ENCODE results near the gene RBM23. TPM values are rescaled to one million over a fixed set of nuclear protein-coding genes. Genes with fewer than 3 reads are reported as not detected.
"Not testable (repeated sequence)": the region's sequence is repeated elsewhere in the genome, so short reads cannot be mapped to it uniquely, and the experiment has no call there.

Gene RBM23
- total and polyA plus RNA-seq, 2 donors (not counting 3 experiments of a cell fraction or from before 2014, with no cell fraction given): 67.7 to 68.9 TPM

GRCh38 chr14:22852599-22852939 lies 66.4 kb downstream of the RBM23 start:
- Histone ChIP-seq H4K20me1 (replicated peaks; ENCODE audit: control insufficient read depth, extremely low read depth, insufficient read depth, low read length) (no peaks in the 10 kb centered on the region), H3K79me2 (ENCODE audit: control insufficient read depth, insufficient read depth, low read length) (no peaks in the 10 kb centered on the region), H3K4me2 (ENCODE audit: insufficient read depth, low read length) (no peak overlapping the region), H3K9ac (replicated peaks; ENCODE audit: extremely low read depth, insufficient read depth, low read length) (peak overlapping the region; percentile 84), H2AFZ (ENCODE audit: low read depth, low read length) (no peak overlapping the region), H3K27me3 (ENCODE audit: control insufficient read depth in 2 of 2, insufficient read depth in 2 of 2, low read length in 2 of 2) (no peaks in the 10 kb centered on the region), H3K27ac (ENCODE audit: insufficient read depth, low read depth, low read length) (peak overlapping the region; percentile 98), H3K9me1 (replicated peaks; ENCODE audit: control insufficient read depth, extremely low read depth, insufficient read depth, low read length) (no peaks in the 10 kb centered on the region), H3K9me3 (replicated peaks; ENCODE audit: control insufficient read depth, insufficient read depth, low read length) (no peaks in the 10 kb centered on the region), H3K36me3 (ENCODE audit: control insufficient read depth in 2 of 2, extremely low read depth in 1 of 2, insufficient read depth in 2 of 2, low read length in 2 of 2) (no peaks in the 10 kb centered on the region), H3K4me3 (replicated peaks in 1 of 3; ENCODE audit: insufficient read depth in 1 of 3, low read depth in 1 of 3, low read length in 3 of 3) (no peak overlapping the region), H3K4me1 (ENCODE audit: control insufficient read depth, extremely low read depth, insufficient read depth, low read length) (peaks cover 55% of the 10 kb centered on the region)
- ChIA-PET CTCF (interaction anchor here (0.7 to 10.2 kb wide), 27 partner anchors 10 to 463 kb away, joined by 3 to 313 read pairs (median 4); partner anchors contain the start of genes LRP10, MMP14, MRPL52 and OXA1L), POLR2A (interaction anchor here (1.0 kb wide), 1 partner anchor 30 kb away, joined by 5 read pairs; no protein-coding TSS in a partner anchor)
- DNase-seq (ENCODE audit: low read depth, low spot score) (no peak), FAIRE-seq (no peak)
- dilution Hi-C loops (cut with MboI; ENCODE audit: extremely low pct_ligation_motif_present, low sequenced_read_pairs) (no loop called here), intact Hi-C loops (cut with micrococcal nuclease) (loop anchor here (2.0 to 10.0 kb wide), 2 partner anchors 86 to 378 kb away; partner anchors contain the start of gene OXA1L)
- TF ChIP-seq FOS (IDR thresholded peaks at IDR 0.05; ENCODE audit: borderline replicate concordance, insufficient read depth, low read length) (no peak), GATA2 (IDR thresholded peaks at IDR 0.05; ENCODE audit: insufficient read depth, insufficient read length, low read depth, low read length) (no peak), POLR2AphosphoS5 (IDR thresholded peaks at IDR 0.05; ENCODE audit: insufficient read depth, low read depth, low read length) (no peak), EZH2 (IDR thresholded peaks at IDR 0.05; ENCODE audit: borderline replicate concordance, low read depth, low read length, severe bottlenecking) (no peak), CTCF (IDR thresholded peaks at IDR 0.05; ENCODE audit: extremely low read depth in 1 of 2, insufficient read depth in 1 of 2, low read depth in 1 of 2, low read length in 2 of 2) (no peak), POLR2A (IDR thresholded peaks at IDR 0.05; ENCODE audit: low read depth, low read length) (no peak), JUN (IDR thresholded peaks at IDR 0.05; ENCODE audit: borderline replicate concordance, insufficient read depth, insufficient read length, low read depth) (no peak), MAX (IDR thresholded peaks at IDR 0.05; ENCODE audit: insufficient read depth, insufficient read length) (no peak), MYC (IDR thresholded peaks at IDR 0.05; ENCODE audit: low read depth, low read length) (no peak)
- BruUV-seq (replicated peaks): no TSS peak

- dilution Hi-C loops (cut with MboI; ENCODE audit: extremely low pct_ligation_motif_present, low sequenced_read_pairs); BruUV-seq (replicated peaks): not testable (repeated sequence)
Measured at GRCh38 chr14:22852178-22852577, 66.8 kb downstream of the RBM23 start.

More at GRCh38 chr14:22852178-22852577, 66.8 kb downstream of the RBM23 start:
- H2AFZ ChIP-seq (ENCODE audit: low read depth, low read length); H3K9me3 ChIP-seq (replicated peaks; ENCODE audit: control insufficient read depth, insufficient read depth, low read length); H3K27me3 ChIP-seq (ENCODE audit: control insufficient read depth in 2 of 2, insufficient read depth in 2 of 2, low read length in 2 of 2); DNase-seq (ENCODE audit: low read depth, low spot score); H4K20me1 ChIP-seq (replicated peaks; ENCODE audit: control insufficient read depth, extremely low read depth, insufficient read depth, low read length); H3K9me1 ChIP-seq (replicated peaks; ENCODE audit: control insufficient read depth, extremely low read depth, insufficient read depth, low read length); H3K4me3 ChIP-seq (replicated peaks in 1 of 3; ENCODE audit: insufficient read depth in 1 of 3, low read depth in 1 of 3, low read length in 3 of 3); H3K79me2 ChIP-seq (ENCODE audit: control insufficient read depth, insufficient read depth, low read length); FAIRE-seq; H3K36me3 ChIP-seq (ENCODE audit: control insufficient read depth in 2 of 2, extremely low read depth in 1 of 2, insufficient read depth in 2 of 2, low read length in 2 of 2): not testable (repeated sequence)
- peak overlapping the region; percentile 84 for H3K9ac ChIP-seq (replicated peaks; ENCODE audit: extremely low read depth, insufficient read depth, low read length)
- peak overlapping the region; percentile 98 for H3K27ac ChIP-seq (ENCODE audit: insufficient read depth, low read depth, low read length)
- CTCF ChIA-PET: interaction anchor here (0.7 to 10.2 kb wide), 27 partner anchors 9 to 463 kb away, joined by 3 to 313 read pairs (median 4); partner anchors contain the start of genes DAD1, LRP10, MMP14 and MRPL52
- intact Hi-C loops (cut with micrococcal nuclease): loop anchor here (2.0 to 10.0 kb wide), 2 partner anchors 85 to 377 kb away; partner anchors contain the start of gene OXA1L
- H3K4me2 ChIP-seq (ENCODE audit: insufficient read depth, low read length): peak overlapping the region; percentile 37
- H3K4me1 ChIP-seq (ENCODE audit: control insufficient read depth, extremely low read depth, insufficient read depth, low read length): peaks cover 56% of the 10 kb centered on the region
- POLR2A ChIA-PET: interaction anchor here (1.0 to 1.7 kb wide), 2 partner anchors 29 kb away, joined by 5 to 15 read pairs; no protein-coding TSS in a partner anchor

Data from endothelial cell of umbilical vein (primary cell).